HG03520 (cell line): Measurements from ENCODE around the gene P2RY2.

Source experiments
- ATAC-seq: cut with Tn5 transposase; IDR thresholded peaks from one replicate; pipeline ENCODE4 v1.9.1; 2021; ENCODE audit warnings: mild to moderate bottlenecking, moderate library complexity; ENCODE audit not compliant: unreplicated experiment

P2RY2 gene

DNA sequence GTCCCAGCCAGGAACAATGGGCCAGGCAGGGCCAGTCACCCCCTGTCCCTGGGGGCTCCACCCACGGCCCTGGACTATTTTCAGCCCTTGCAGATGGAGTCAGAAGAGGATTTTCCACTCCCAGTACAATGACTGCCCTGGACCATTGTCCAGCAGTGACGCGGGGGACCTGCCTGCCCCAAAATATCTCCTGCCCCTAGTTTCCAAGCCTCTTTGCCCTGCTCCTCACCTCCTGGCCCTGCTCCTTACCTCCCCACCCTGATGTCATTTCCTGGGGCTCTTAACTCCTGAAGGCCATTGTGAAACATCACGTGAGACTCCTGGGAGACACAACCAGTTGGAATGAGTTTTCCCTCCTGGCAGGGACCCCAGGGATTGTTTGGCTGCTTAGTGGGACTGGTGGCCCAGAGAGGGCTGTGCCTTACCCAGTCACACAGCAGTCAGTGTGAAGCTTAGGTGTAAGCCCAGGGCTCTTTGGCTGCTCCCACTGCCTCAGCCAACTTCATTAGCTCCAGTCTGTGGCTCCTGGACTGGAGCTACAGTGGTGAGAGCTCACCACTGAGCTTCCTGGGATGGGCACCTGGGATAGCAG is 22.2 kb downstream of the P2RY2 start:
- no peak for ATAC-seq

DNA sequence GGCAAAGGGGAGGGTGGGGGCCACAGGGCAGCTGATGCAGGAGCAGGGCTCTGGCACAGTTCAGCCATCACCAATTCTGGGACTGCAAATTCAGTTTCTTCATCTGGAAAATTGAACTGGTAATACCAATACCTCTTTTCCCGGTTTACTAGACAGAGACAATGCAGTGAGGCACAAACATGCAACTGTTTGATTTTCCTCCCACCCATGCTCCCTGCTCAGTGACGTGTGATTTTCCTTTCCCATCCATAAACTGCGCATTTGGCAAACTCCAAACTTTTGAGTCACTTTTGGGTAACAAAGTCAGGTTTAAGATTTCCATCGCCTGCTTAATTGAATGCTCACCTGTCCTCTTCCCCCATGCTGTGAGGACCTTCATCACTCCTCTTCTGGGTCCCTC is 23.2 kb downstream of the P2RY2 start:
- ATAC-seq: no peak

DNA sequence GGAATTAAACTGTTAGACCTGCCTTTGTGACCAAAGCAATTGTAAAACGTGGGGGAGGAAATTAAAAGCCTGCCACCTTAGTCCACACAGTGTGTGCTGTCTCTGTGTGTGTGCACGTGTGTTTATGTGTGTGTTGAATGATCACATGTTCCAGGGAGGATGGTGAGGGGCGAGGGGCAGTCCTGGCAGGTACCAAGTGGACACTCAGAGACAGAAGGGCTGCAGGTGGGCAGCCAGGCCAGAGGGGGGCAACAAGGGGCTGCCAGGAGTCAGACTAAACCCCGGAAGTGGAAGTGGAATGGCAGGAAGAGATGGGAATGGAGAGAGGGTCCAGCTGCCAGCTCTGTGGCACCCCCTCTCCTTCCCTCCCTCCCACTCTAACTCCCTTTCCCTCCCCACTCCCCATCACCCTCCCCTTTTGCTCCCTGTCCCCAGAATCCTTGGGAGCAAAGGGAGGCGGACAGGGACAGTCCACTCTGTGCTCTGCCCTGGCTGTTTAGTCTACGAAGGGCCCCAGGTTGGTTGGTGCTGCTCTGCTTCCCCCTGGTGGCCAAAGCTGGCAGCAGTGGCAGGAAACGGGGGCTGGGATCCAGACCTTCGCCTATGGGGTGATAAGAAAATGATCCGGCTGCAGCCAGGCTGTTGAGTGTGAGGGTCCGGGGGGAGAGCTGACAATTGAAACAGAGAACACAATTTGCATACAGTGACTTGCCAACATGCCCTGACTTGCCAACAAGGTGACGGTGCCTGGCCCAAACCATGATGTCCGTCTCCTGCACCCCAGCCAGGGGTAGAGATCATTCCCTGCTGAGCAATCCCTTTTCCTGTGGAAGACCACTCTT is 24.4 kb downstream of the P2RY2 start:
- ATAC-seq: no peak

DNA sequence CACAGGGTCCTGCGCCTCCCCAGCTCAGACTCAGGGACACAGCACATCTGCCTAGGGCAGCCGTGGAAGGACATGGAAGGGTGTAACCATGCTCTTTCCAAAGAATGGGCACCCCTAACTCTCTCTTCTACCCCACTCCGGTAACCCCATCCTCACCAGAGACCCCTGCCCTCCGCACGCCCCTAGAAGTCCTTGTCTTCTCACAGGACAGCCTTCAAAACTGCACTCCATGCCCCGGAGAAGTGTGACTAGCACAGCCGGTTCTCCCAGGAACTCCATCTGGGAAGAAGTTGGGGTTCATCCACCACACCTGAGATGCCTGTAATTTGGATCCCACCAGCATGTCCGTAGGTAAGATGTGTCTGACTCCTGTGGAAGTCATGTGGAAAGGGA is 25.0 kb downstream of the P2RY2 start:
- ATAC-seq: no peak

DNA sequence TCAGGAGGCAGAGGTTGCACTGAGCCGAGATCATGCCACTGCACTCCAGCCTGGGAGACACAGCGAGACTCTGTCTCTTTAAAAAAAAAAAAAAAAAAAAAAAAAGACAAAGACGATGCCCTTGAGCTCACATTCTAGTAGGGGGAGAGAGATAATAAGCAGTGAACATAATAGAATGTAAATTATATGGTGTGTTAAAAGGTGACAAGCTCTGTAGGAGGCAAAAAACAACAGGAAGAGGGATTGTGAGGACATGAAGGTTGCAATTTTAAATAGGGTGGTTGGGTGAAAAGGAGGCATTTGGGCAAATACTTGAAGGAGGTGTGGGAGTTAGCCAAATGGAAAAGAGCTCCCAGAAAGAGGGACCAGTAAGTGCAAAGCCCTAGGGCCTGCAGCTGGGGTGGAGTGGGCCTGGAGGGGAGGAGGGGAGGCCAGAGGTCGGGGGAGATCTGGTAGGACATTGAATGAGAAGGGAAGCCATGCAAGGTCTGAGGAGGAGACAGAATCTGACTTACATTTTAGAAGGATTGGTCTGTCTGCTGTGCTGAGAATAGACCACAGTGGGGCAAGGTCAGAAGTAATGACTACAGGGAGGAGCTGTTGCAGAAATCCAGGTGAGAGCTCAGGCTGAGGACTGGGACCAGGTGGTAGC is 26.6 kb downstream of the P2RY2 start:
- ATAC-seq: no peak

DNA sequence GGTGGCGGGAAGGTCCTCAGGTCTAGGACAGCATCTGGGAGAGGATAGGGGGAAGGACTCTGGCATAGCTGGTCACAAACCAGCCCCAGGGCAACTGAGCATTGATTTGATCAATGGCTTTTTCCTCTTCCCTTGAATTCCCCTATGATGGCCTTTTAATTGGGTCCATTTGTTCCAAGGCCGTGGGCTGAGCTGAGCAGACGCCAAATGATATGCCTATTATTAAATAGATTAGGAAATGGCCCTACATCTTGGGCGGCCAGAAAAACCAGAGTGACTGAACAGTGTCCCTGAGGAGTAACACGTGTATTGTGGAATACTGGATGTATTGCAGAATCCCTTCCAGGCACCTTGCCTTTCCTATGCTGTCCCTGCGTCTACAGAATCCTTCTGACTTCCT is 27.4 kb downstream of the P2RY2 start:
- ATAC-seq: no peak

DNA sequence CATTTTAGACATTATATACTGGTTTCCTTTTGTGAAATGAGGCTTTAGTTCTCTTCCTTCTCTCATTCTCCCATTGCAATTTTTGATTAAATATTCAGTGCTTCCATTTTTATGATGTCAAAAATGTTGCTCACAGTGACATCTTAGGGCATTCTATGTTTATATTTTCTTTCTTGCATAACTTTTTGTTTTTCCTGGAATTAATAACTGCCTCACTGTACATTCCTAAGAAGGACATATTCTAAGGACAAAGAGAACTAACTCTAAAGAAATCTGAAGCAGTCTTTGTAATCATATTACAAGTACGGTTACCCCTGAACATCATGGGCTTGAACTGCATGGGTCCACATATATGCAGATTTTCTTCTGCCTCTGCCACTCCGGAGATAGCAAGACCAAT is 28.2 kb downstream of the P2RY2 start:
- ATAC-seq: no peak

DNA sequence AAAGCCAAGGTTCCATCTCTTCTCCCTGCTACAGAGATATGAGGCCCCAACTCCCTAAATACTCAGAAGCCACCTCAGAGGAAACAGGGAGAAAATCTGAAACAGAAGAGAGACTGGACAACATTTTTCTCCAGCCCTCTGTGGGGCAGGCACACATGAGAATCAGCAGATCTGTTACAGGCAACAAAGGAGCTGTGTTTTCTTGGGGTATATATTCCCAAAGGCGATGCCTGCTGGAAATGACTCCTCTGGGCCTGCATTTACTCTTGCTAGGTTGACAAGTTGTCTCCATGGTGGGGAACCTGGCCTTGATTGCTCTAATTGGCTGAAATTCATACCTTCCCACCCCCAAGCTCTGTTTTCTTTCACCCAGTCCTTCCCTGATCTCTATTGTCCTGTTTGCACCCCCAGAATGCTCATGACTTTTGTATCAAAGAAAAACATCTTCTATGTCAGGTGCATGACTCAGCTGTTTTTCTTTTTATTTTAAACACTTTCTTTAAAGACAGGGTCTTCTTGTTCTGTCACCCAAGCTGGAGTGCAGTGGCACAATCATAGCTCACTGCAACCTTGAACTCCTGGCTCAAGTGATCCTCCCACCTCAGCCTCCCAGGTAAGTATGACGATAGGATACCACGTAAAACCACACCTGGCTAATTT is 30.6 kb downstream of the P2RY2 start:
- no peak for ATAC-seq

DNA sequence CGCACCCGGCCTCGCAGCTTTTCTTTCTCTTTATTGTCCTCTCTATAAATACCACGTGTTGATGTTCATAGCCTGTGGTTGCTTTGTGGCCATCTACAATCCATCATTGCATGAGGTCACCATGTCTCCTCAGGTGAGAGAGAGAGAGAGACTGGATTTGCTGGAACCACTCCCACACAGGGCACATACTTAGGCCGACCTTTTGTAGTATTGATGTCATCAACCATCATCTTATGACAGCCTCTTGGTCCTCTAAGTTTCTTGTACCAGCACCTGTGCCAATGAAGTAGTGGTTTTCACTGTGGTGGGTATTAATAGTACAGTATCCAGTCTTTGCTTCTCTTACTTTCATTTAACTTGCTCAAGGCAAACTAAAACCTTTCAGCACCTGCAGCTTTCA is 31.2 kb downstream of the P2RY2 start:
- ATAC-seq: no peak

DNA sequence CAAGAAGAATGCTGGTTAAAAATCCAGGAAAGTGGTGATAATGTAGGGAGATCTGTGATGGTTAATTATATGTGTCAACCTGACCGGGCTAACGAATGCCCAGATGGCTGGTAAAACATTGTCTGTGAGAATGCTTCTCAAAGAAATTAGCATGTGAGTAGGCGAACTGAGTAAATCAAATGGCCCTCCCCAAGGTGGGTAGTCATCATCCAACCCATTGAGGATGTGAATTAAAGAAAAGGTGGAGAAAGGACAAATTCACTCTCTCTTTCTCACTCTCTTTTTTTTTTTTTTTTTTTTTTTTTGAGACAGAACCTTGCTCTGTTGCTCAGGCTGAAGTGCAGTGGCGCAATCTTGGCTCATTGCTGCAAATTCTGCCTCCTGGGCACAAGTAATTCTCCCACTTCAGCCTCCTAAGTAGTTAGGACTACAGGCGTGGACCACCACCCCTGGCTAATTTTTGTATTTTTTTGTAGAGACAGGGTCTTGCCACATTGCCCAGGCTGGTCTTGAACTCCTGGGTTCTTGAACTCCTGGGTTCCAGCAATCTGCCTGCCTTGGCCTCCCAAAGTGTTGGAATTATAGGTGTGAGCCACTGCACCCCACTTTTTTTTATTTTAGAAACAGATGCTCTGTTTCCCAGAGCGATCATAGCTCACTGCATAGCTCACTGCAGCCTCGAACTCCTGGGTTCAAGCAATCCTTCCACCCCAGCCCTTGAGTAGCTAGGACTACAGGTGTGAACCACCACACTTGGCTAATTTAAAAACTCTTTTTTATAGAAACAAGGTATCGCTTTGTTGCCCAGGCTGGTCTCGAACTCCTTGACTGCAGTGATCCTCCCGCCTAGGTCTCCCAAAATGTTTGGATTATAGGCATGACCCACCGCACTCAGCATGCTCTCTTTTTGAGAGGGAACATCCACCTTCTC is 32.0 kb downstream of the P2RY2 start:
- ATAC-seq: no peak

DNA sequence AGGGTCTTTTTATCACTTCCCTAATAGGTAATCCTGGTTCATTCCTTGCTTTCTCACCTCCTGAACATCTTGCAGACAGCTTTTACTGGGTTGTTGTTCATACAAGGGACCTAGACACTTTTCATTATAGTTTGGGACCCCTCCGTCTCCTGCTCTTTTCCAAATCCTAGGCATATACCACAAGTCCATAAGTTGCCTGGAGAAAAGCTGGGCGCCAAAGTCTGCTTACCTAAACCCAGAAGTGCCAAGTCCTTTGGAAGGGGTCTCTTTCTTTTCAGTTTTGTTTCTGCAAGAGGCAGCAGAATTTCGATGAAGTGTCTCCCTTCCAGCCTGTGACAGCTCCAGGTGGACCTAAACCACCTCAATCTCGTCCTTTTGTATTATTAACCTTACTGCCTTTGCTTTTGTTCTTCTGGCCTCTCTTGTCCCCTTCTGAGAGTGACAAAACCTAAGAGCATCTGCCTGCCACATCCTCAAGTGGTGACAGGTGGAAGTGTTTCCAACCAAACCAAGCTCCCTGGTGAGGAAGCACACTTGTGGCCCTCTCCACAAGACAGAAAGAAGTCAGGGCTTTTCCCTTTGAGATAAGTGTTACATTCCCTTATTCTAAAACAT is 34.6 kb downstream of the P2RY2 start:
- no peak for ATAC-seq

DNA sequence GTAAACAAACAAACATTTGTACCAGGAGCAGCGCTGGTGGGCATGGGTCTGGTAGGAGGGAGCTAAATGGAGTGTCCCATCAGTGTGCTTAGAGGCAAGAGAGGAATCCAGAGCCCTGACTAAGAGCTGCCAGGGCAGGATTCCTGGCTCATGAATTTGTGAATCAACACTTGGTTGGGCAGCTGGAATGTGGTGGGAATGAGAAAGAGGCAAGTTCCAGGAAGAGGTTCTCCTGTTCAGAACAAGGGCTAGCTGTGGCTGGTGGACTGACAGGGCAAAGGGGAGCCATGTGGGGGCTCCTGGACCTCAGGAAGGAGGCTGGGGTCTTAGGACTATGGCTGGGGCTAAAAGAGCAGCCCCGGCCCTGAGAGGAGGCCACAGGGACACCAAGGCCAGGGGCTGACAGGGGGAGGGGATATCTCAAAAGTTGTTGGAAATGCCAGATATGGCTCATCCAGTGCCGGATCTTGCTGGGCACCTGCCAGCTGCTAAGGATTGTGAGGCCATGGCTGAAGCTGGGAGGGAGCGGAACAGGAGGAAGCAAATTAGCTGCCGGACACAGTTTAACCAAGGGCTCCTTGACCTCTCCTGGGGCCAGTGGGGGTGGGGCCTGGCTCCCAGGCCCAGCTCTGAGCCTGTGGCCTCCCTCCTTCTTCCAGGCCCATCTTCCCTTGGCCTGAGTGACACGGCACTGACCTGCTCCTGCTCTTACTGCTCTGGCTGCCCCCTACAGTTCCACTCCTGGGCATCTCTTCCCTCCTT is 39.4 kb downstream of the P2RY2 start:
- ATAC-seq: no peak

DNA sequence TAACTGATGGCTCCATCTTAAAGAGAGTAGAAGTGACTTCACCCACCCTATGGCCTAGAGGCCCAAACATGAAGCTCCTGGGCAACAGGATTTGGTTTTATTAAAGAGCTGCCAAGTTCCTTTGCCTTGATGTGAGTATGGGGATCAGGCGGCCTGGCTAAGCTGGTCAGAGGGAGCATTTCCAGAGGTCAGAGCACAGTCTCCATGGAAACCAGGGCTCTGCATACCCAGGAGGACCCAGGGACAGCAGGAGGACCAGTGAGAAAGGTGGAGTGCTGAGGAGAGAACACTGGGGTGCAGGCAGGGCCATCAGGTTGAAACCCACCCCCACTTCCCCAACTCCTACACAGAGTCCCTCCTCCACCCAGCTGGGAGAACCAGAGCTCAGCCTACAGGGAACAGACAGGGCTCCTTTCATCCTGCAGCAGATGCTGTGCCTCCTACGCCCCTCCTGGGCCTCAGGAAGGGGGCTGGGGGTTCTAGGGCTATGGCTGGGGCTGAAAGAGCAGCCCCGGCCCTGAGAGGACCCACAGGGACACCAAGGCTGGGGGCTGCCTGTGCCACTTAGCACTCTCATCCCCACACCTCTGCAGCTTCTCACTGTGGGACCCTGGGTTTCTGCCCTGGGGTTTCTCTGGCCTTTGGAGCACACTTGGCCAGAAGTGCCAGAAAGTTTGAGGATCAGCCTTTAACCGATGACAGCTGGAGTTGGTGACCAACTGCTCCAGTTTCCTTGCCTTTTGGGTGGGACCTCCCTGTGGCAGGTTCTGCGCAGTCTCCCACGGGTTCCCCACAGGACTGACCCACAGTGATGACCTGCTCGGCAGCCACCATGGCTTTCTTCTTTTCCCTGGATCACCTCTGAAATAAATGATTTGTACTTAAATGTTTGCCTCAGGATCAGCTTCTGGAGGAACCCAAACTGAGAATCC is 40.3 kb downstream of the P2RY2 start:
- no peak for ATAC-seq

DNA sequence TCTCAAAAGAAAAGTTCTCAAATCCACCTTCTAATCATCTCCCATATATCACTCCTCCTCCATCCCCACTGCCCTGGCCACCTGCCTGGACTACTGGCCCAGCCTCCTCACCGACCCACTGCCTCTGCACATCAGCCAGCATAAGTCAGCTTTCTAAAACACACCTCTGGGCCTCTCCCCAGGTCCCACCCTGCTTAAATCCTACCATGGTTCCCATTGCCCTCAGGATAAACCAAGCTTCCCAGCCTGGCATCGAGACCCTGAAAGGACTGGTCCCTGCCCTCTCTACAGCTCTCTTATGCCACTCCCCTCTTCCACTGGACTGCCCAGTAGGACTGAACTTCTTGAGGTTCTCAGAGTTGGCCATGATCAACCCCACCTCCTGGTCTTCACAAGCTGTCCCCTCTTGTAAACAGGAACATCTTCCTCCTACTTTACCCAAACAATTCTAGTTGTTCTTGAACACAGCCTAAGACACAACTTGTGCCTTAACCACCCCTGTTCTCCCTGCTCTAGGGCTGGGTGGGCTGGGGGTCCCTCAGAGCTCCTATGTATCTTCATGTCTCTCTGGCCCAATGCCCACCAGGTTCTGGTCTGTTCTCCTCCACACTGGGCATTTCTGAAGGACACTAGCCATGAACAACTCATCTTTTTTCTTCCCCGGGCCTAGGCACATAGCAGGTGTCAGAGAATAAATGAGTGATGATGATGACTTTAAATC is 41.5 kb downstream of the P2RY2 start:
- no peak for ATAC-seq

DNA sequence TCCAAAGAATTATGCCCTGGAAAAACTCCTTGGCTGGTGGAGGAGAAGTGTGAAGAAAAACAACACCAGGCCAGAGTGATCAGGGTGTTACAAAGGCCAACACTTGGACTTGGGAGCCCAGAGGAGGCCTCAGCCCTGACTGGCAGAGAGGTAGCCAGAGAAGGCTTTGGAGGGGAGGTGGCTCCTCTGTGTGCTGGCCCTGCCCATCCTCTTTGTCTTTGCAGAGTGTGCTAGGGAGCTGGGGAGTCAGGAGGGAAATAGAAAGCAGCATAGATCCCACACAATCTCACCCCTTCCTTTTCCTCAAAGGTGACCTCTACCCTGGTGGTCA is 42.0 kb downstream of the P2RY2 start:
- ATAC-seq: no peak

DNA sequence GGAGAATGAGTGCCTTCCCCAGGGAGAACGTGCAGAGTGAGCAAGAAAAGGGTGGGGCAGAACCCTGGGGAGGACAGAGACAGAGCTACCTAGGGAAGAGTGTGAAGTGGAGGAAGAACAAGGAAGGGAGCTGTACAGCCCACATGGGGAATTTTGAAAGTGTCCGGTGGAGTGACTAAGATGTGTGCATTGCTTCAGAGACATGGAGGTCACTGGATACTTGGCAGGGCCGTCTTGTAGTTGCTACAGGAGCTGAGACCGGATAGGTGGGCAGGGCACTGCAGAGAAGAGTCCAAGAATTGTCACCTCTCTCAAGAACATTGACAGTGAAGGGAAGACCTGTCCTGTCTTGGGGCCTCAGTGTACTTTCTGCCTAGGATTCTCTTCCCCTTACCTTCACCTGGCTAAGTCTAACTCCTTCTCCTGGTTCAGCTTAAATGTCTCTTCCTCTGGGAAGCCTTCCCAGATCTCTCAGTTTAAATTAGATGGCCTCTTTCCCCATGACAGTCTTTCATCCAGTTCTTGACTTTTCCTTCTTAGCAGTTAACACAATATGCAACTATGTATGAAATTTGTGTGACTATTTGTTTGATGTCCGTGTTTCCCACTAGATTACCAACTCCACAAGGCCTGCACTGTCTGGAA is 44.9 kb downstream of the P2RY2 start:
- no peak for ATAC-seq

DNA sequence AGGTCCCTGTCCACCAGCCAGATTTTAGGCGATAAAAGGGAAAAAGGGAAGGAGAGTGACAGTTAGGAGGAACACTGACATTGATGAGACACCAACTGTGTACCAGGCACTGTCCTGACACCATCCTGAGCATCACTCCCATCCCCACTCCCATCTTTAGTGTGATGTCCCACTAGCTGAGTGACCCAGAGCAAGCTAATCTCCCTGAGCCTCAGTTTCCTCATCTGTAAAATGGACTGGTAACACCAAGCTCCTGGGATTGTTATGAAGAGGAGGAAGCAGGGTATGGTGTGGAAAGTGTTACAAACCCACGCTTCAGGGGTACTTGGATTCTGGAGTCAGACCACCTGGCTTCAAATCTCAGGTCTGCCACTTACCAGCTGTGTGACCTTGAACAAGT is 45.6 kb downstream of the P2RY2 start:
- ATAC-seq: no peak
